HepG2 (cell line): ENCODE data around the gene SOCS1. TPM values are rescaled to one million over a fixed set of nuclear protein-coding genes. Genes with fewer than 3 reads are reported as not detected.

Experiments
- CBFB ChIP-seq: sonication (generic); formaldehyde crosslinking; IDR thresholded peaks from 2 replicates; pipeline ENCODE4 v1.4.0; 2020; ENCODE audit warnings: missing genetic modification reagents
- CC2D1A ChIP-seq: sonication (generic); formaldehyde crosslinking; IDR thresholded peaks from 2 replicates; pipeline ENCODE4 v1.8.1; 2023; ENCODE audit warnings: mild to moderate bottlenecking, missing genetic modification reagents
- CEBPB ChIP-seq: IDR thresholded peaks from 2 replicates; pipeline ENCODE4 v1.6.1; 2011; ENCODE audit warnings: low read depth, low read length, improper control_type of control experiment, borderline replicate concordance
- DMAP1 ChIP-seq: IDR thresholded peaks from 2 replicates; pipeline ENCODE4 v1.6.1; 2016
- HIVEP1 ChIP-seq: sonication (generic); formaldehyde crosslinking; IDR thresholded peaks from 2 replicates; pipeline ENCODE4 v1.4.0; 2020; ENCODE audit warnings: mild to moderate bottlenecking, missing genetic modification reagents
- KDM2A ChIP-seq: sonication (generic); formaldehyde crosslinking; IDR thresholded peaks from 2 replicates; pipeline ENCODE4 v1.4.0; 2020; ENCODE audit warnings: low read depth, missing genetic modification reagents, borderline replicate concordance
- KDM4B ChIP-seq: sonication (generic); formaldehyde crosslinking; IDR thresholded peaks from 2 replicates; pipeline ENCODE4 v1.4.0; 2020; ENCODE audit warnings: missing genetic modification reagents
- KLF11 ChIP-seq: IDR thresholded peaks from 2 replicates; pipeline ENCODE4 v1.6.1; 2016; ENCODE audit warnings: missing compliant biosample characterization
- NR2C2 ChIP-seq: sonication (generic); formaldehyde crosslinking; IDR thresholded peaks from 2 replicates; pipeline ENCODE4 v1.4.0; 2020; ENCODE audit warnings: missing genetic modification reagents, mild to moderate bottlenecking, moderate library complexity, borderline replicate concordance
- PAF1 ChIP-seq: IDR thresholded peaks from 2 replicates; pipeline ENCODE4 v1.6.1; 2016; ENCODE audit warnings: missing genetic modification reagents, missing compliant biosample characterization
- POLR2A ChIP-seq, 2 experiments: IDR thresholded peaks; 2 replicates each; pipeline ENCODE4 v1.6.1; 2011; ENCODE audit warnings: low read depth in 2 of 2, low read length in 2 of 2, mild to moderate bottlenecking in 1 of 2, moderate library complexity in 1 of 2; ENCODE audit not compliant: insufficient read depth in 1 of 2
- RFXANK ChIP-seq: IDR thresholded peaks from 2 replicates; pipeline ENCODE4 v1.6.1; 2016
- TSC22D2 ChIP-seq: sonication (generic); formaldehyde crosslinking; IDR thresholded peaks from 2 replicates; pipeline ENCODE4 v1.5.1; 2020; ENCODE audit warnings: missing genetic modification reagents, mild to moderate bottlenecking, borderline replicate concordance
- ZNF256 ChIP-seq: sonication (generic); formaldehyde crosslinking; conservative IDR thresholded peaks from 2 replicates; pipeline ENCODE4 v1.4.0; 2020; ENCODE audit warnings: missing genetic modification reagents
- ZNF317 ChIP-seq: sonication (generic); formaldehyde crosslinking; IDR thresholded peaks from 2 replicates; pipeline ENCODE4 v1.5.0; 2020; ENCODE audit warnings: mild to moderate bottlenecking, missing genetic modification reagents
- ZNF326 ChIP-seq: sonication (generic); formaldehyde crosslinking; IDR thresholded peaks from 2 replicates; pipeline ENCODE4 v1.4.0; 2020; ENCODE audit warnings: missing genetic modification reagents, borderline replicate concordance
- ZNF460 ChIP-seq: sonication (generic); formaldehyde crosslinking; IDR thresholded peaks from 2 replicates; pipeline ENCODE4 v1.5.1; 2020; ENCODE audit warnings: missing genetic modification reagents, mild to moderate bottlenecking, borderline replicate concordance
- ZNF496 ChIP-seq: sonication (generic); formaldehyde crosslinking; IDR thresholded peaks from 2 replicates; pipeline ENCODE4 v1.8.1; 2023; ENCODE audit warnings: mild to moderate bottlenecking, moderate library complexity, missing genetic modification reagents; ENCODE audit not compliant: insufficient replicate concordance
- ZNF816 ChIP-seq: sonication (generic); formaldehyde crosslinking; IDR thresholded peaks from 2 replicates; pipeline ENCODE4 v1.8.0; 2022; ENCODE audit warnings: missing genetic modification reagents, mild to moderate bottlenecking, borderline replicate concordance
- ZNF878 ChIP-seq: sonication (generic); formaldehyde crosslinking; IDR thresholded peaks from 2 replicates; pipeline ENCODE4 v1.8.1; 2023; ENCODE audit warnings: mild to moderate bottlenecking, missing genetic modification reagents, moderate library complexity
- polyA plus RNA-seq, 8 experiments: library from polyadenylated mRNA; depleted of rRNA in 3 of 8; stranded (reverse) in 7 of 8; unstranded in 1 of 8; fragments of >200 nt; fragmentation: Illumina TruSeq in 4 of 8; extraction: Trizol in 4 of 8; gene quantifications; 2 replicates each; pipeline versions ENCODE4 v1.2.1 to v1.2.3, GENCODE V29; 2011 to 2016; ENCODE audit warnings: low read depth in 4 of 8, missing spikeins in 1 of 8, mixed read lengths in 1 of 8; ENCODE audit not compliant: insufficient read depth in 1 of 8
- total RNA-seq, 5 experiments: library from RNA; depleted of rRNA; stranded (reverse); fragments of >200 nt; fragmentation: Illumina TruSeq; extraction: Trizol; gene quantifications; 2 replicates each; pipeline ENCODE4 v1.2.3, GENCODE V29; 2016; ENCODE audit warnings: low read depth in 1 of 5
- TF ChIP-seq, protein P1 (sequence below): sonication (generic); formaldehyde crosslinking; IDR thresholded peaks from 2 replicates; pipeline ENCODE4 v1.4.0; 2020; ENCODE audit warnings: missing genetic modification reagents
- TF ChIP-seq, protein P2 (sequence below): sonication (generic); formaldehyde crosslinking; IDR thresholded peaks from 2 replicates; pipeline ENCODE4 v1.5.1; 2020; ENCODE audit warnings: missing genetic modification reagents, mild to moderate bottlenecking, borderline replicate concordance
- TF ChIP-seq, protein P3 (sequence below): IDR thresholded peaks from 2 replicates; pipeline ENCODE4 v1.6.1; 2016
- TF ChIP-seq, protein P4 (sequence below): sonication (generic); formaldehyde crosslinking; IDR thresholded peaks from 2 replicates; pipeline ENCODE4 v1.4.0; 2020; ENCODE audit warnings: missing genetic modification reagents

SOCS1 gene
- total and polyA plus RNA-seq, 2 of the 13 experiments (the other 11 are each of a cell fraction or from before 2014, with no cell fraction given): 5.3 to 6.3 TPM

DNA sequence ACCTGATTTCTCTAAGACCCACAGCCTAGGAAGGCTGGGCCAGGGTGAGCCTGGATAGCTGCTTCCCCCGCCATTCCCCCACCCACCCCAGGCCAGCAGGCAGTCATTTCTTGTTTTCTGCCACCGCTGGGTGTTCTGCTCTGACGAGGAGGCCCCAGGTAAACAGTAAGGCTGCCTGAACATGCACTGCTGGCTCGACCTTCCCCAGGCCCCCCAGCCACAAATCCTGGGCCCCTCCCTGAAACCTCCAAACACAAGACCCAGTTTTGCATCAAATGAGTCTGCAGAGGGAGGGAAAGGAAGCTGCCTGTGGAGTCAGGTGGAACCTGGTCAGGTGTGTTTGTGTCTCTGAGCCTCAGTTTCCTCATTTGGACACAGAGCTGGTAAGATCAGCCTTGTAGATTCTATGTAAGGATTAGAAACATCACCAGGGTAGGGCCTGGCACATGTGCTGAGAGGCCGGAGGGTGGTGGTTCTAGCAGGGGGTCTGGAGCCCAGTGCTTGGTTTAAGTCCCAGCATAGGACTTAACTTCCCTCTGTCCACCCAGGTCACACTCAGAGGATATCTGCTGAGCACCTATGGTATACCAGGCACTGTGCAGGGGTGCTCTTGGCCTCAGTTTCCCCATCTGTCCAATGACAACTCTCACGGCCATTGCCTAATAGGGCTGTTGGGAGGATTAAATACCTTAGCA lies 44.0 kb upstream of the SOCS1 start (continued):
- TF ChIP-seq ZNF460 (CRISPR knock-in tag): no peak
- no peak for TF ChIP-seq RFXANK (CRISPR knock-in tag)
- no peak for TF ChIP-seq TSC22D2 (CRISPR knock-in tag)
- TF ChIP-seq CC2D1A (CRISPR knock-in tag): no peak
- no peak for TF ChIP-seq ZNF326 (CRISPR knock-in tag)
- TF ChIP-seq ZNF878 (CRISPR knock-in tag): no peak
- no peak for TF ChIP-seq KLF11 (CRISPR knock-in tag)
- TF ChIP-seq ZNF317 (CRISPR knock-in tag): 0 out of 2 replicates have a peak, but pooled peaks have one; percentile 17
- TF ChIP-seq ZNF256: no peak
- TF ChIP-seq NR2C2 (CRISPR knock-in tag): no peak
- no peak for TF ChIP-seq ZNF496 (CRISPR knock-in tag)
- TF ChIP-seq, protein P1, sequence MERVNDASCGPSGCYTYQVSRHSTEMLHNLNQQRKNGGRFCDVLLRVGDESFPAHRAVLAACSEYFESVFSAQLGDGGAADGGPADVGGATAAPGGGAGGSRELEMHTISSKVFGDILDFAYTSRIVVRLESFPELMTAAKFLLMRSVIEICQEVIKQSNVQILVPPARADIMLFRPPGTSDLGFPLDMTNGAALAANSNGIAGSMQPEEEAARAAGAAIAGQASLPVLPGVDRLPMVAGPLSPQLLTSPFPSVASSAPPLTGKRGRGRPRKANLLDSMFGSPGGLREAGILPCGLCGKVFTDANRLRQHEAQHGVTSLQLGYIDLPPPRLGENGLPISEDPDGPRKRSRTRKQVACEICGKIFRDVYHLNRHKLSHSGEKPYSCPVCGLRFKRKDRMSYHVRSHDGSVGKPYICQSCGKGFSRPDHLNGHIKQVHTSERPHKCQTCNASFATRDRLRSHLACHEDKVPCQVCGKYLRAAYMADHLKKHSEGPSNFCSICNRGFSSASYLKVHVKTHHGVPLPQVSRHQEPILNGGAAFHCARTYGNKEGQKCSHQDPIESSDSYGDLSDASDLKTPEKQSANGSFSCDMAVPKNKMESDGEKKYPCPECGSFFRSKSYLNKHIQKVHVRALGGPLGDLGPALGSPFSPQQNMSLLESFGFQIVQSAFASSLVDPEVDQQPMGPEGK: peak; percentile 99
- no peak for TF ChIP-seq KDM4B
- TF ChIP-seq, protein P2, sequence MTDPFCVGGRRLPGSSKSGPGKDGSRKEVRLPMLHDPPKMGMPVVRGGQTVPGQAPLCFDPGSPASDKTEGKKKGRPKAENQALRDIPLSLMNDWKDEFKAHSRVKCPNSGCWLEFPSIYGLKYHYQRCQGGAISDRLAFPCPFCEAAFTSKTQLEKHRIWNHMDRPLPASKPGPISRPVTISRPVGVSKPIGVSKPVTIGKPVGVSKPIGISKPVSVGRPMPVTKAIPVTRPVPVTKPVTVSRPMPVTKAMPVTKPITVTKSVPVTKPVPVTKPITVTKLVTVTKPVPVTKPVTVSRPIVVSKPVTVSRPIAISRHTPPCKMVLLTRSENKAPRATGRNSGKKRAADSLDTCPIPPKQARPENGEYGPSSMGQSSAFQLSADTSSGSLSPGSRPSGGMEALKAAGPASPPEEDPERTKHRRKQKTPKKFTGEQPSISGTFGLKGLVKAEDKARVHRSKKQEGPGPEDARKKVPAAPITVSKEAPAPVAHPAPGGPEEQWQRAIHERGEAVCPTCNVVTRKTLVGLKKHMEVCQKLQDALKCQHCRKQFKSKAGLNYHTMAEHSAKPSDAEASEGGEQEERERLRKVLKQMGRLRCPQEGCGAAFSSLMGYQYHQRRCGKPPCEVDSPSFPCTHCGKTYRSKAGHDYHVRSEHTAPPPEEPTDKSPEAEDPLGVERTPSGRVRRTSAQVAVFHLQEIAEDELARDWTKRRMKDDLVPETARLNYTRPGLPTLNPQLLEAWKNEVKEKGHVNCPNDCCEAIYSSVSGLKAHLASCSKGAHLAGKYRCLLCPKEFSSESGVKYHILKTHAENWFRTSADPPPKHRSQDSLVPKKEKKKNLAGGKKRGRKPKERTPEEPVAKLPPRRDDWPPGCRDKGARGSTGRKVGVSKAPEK (CRISPR knock-in tag): 0 out of 2 replicates have a peak, but pooled peaks have one; percentile 43
- no peak for TF ChIP-seq POLR2A (IDR thresholded peaks at IDR 0.05; ENCODE audit: insufficient read depth in 1 of 2, low read depth in 2 of 2, low read length in 2 of 2)
- TF ChIP-seq PAF1 (CRISPR knock-in tag): no peak
- TF ChIP-seq DMAP1 (CRISPR knock-in tag): no peak
- TF ChIP-seq, protein P3, sequence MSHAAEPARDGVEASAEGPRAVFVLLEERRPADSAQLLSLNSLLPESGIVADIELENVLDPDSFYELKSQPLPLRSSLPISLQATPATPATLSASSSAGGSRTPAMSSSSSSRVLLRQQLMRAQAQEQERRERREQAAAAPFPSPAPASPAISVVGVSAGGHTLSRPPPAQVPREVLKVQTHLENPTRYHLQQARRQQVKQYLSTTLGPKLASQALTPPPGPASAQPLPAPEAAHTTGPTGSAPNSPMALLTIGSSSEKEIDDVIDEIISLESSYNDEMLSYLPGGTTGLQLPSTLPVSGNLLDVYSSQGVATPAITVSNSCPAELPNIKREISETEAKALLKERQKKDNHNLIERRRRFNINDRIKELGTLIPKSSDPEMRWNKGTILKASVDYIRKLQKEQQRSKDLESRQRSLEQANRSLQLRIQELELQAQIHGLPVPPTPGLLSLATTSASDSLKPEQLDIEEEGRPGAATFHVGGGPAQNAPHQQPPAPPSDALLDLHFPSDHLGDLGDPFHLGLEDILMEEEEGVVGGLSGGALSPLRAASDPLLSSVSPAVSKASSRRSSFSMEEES (CRISPR knock-in tag): no peak
- no peak for TF ChIP-seq CEBPB
- TF ChIP-seq, protein P4, sequence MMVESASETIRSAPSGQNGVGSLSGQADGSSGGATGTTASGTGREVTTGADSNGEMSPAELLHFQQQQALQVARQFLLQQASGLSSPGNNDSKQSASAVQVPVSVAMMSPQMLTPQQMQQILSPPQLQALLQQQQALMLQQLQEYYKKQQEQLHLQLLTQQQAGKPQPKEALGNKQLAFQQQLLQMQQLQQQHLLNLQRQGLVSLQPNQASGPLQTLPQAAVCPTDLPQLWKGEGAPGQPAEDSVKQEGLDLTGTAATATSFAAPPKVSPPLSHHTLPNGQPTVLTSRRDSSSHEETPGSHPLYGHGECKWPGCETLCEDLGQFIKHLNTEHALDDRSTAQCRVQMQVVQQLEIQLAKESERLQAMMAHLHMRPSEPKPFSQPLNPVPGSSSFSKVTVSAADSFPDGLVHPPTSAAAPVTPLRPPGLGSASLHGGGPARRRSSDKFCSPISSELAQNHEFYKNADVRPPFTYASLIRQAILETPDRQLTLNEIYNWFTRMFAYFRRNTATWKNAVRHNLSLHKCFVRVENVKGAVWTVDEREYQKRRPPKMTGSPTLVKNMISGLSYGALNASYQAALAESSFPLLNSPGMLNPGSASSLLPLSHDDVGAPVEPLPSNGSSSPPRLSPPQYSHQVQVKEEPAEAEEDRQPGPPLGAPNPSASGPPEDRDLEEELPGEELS (CRISPR knock-in tag): peak; percentile 57
- no peak for TF ChIP-seq KDM2A (CRISPR knock-in tag)
- 0 out of 2 replicates have a peak, but pooled peaks have one; percentile 26 for TF ChIP-seq HIVEP1
- no peak for TF ChIP-seq CBFB
- TF ChIP-seq ZNF816 (CRISPR knock-in tag): no peak
